Endothelial cell of umbilical vein (primary cell): Measurements from ENCODE around the gene BCAS3. TPM values are rescaled to one million over a fixed set of nuclear protein-coding genes. Genes with fewer than 3 reads are reported as not detected.

Experiments
- BruUV-seq: library from RNA; stranded (reverse); fragments of 400-500 nt; replicated peaks from 2 replicates; lab custom pipeline; 2021; lab: Mats Ljungman, UMichigan
- CTCF ChIA-PET: fragments of 300-600, 350-600 bp; sonication (Branson Sonifier 250); formaldehyde crosslinking; loops from one replicate; lab custom pipeline; 2021; ENCODE audit warnings: antibody characterized with exemption, inconsistent platforms; lab: Charles Lee
- POLR2A ChIA-PET: fragments of 300-600, 350-600 bp; sonication (Branson Sonifier 250); formaldehyde crosslinking; loops from one replicate; lab custom pipeline; 2021; ENCODE audit warnings: antibody characterized with exemption, inconsistent platforms; lab: Charles Lee
- DNase-seq: peaks from one replicate; pipeline ENCODE4 v3.0.0-alpha.2; 2011; ENCODE audit warnings: low read depth, low spot score
- FAIRE-seq: peaks from 2 replicates; lab custom pipeline; 2011; peaks lifted over from hg19 to GRCh38; lab: Jason Lieb, UNC
- H2AFZ ChIP-seq: 2 replicates; pipeline ENCODE4 v1.6.0; 2012; ENCODE audit warnings: low read depth, low read length, control low read depth, inconsistent platforms
- H3K27ac ChIP-seq: 2 replicates; pipeline ENCODE4 v1.5.1; 2011; ENCODE audit warnings: low read depth, mild to moderate bottlenecking, control low read depth, low read length, moderate library complexity; ENCODE audit not compliant: insufficient read depth
- H3K27me3 ChIP-seq, 2 experiments: 2 replicates each; pipeline versions ENCODE4 v1.6.0 to v1.6.1; 2011; ENCODE audit warnings: low read length in 2 of 2, mixed read lengths in 1 of 2; ENCODE audit not compliant: control insufficient read depth in 2 of 2, insufficient read depth in 2 of 2
- H3K36me3 ChIP-seq, 2 experiments: 2 replicates in 1 of 2; 3 replicates in 1 of 2; pipeline ENCODE4 v1.5.1; 2011; ENCODE audit warnings: low read length in 2 of 2, mild to moderate bottlenecking in 1 of 2, moderate library complexity in 1 of 2; ENCODE audit not compliant: control insufficient read depth in 2 of 2, insufficient read depth in 2 of 2; ENCODE audit errors: extremely low read depth in 1 of 2
- H3K4me1 ChIP-seq: 3 replicates; pipeline ENCODE4 v1.5.1; 2011; ENCODE audit warnings: mild to moderate bottlenecking, low read length; ENCODE audit not compliant: control insufficient read depth, insufficient read depth; ENCODE audit errors: extremely low read depth
- H3K4me2 ChIP-seq: 2 replicates; pipeline ENCODE4 v1.6.1; 2011; ENCODE audit warnings: low read length, control low read depth, mixed read lengths; ENCODE audit not compliant: insufficient read depth
- H3K4me3 ChIP-seq, 3 experiments: fragments of 200-600 bp in 1 of 3; sonication (generic), shearing (Covaris generic) in 1 of 3; replicated peaks in 1 of 3; 2 replicates each; pipeline ENCODE4 v1.5.1; 2011 to 2016; ENCODE audit warnings: control low read depth in 3 of 3, low read length in 3 of 3, mild to moderate bottlenecking in 2 of 3, inconsistent platforms in 1 of 3, low read depth in 1 of 3, moderate library complexity in 1 of 3; ENCODE audit not compliant: insufficient read depth in 1 of 3
- H3K79me2 ChIP-seq: 2 replicates; pipeline ENCODE4 v1.6.0; 2012; ENCODE audit warnings: low read length, inconsistent platforms; ENCODE audit not compliant: control insufficient read depth, insufficient read depth
- H3K9ac ChIP-seq: replicated peaks from 2 replicates; pipeline ENCODE3; 2011; ENCODE audit warnings: low read length, control low read depth; ENCODE audit not compliant: insufficient read depth; ENCODE audit errors: extremely low read depth
- H3K9me1 ChIP-seq: replicated peaks from 3 replicates; pipeline ENCODE4 v1.6.0; 2011; ENCODE audit warnings: mild to moderate bottlenecking, low read length; ENCODE audit not compliant: control insufficient read depth, insufficient read depth; ENCODE audit errors: extremely low read depth
- H3K9me3 ChIP-seq: replicated peaks from 2 replicates; pipeline ENCODE4 v1.5.1; 2012; ENCODE audit warnings: low read length, inconsistent platforms; ENCODE audit not compliant: control insufficient read depth, insufficient read depth
- H4K20me1 ChIP-seq: replicated peaks from 2 replicates; pipeline ENCODE3; 2011; ENCODE audit warnings: mild to moderate bottlenecking, low read length; ENCODE audit not compliant: control insufficient read depth, insufficient read depth; ENCODE audit errors: extremely low read depth
- EZH2 ChIP-seq: IDR thresholded peaks from 2 replicates; pipeline ENCODE4 v1.6.1; 2012; ENCODE audit warnings: borderline replicate concordance, low read depth, mild to moderate bottlenecking, moderate library complexity, low read length, inconsistent platforms; ENCODE audit not compliant: severe bottlenecking
- FOS ChIP-seq: IDR thresholded peaks from 2 replicates; pipeline ENCODE4 v1.6.1; 2011; ENCODE audit warnings: mild to moderate bottlenecking, low read length, moderate library complexity, borderline replicate concordance; ENCODE audit not compliant: insufficient read depth
- GATA2 ChIP-seq: IDR thresholded peaks from 2 replicates; pipeline ENCODE4 v1.7.0; 2011; ENCODE audit warnings: low read depth, mild to moderate bottlenecking, moderate library complexity, mixed read lengths, low read length; ENCODE audit not compliant: insufficient read length, insufficient read depth
- JUN ChIP-seq: IDR thresholded peaks from 2 replicates; pipeline ENCODE4 v1.6.1; 2011; ENCODE audit warnings: borderline replicate concordance, low read depth; ENCODE audit not compliant: insufficient read length, insufficient read depth
- MYC ChIP-seq: IDR thresholded peaks from one replicate; pipeline ENCODE4 v1.6.1; 2011; ENCODE audit warnings: mild to moderate bottlenecking, low read depth, low read length
- POLR2A ChIP-seq: IDR thresholded peaks from 2 replicates; pipeline ENCODE4 v1.6.1; 2012; ENCODE audit warnings: low read depth, mild to moderate bottlenecking, control low read depth, low read length
- POLR2AphosphoS5 ChIP-seq: IDR thresholded peaks from 2 replicates; pipeline ENCODE4 v1.6.1; 2012; ENCODE audit warnings: low read depth, mild to moderate bottlenecking, control low read depth, low read length, moderate library complexity; ENCODE audit not compliant: insufficient read depth
- dilution Hi-C: fragments of 300-500 bp; cut with MboI; formaldehyde crosslinking; loops from one replicate; pipeline ENCODE4 v1.15.0; 2019; ENCODE audit warnings: low sequenced_read_pairs; ENCODE audit not compliant: extremely low pct_ligation_motif_present
- intact Hi-C: fragments of 100-400 bp; cut with micrococcal nuclease; formaldehyde crosslinking; loops from one replicate; pipeline ENCODE4 v1.10.0; 2022
- polyA plus RNA-seq, 4 experiments: library from polyadenylated mRNA; depleted of rRNA in 3 of 4; stranded (reverse) in 3 of 4; unstranded in 1 of 4; fragments of >200 nt; gene quantifications; 2 replicates each; pipeline versions ENCODE4 v1.2.1 to v1.2.3, GENCODE V29; 2011 to 2012; ENCODE audit warnings: missing spikeins in 1 of 4
- total RNA-seq: library from RNA; stranded (reverse); gene quantifications from 2 replicates; pipeline ENCODE4 v1.2.3, GENCODE V29; 2021
- TF ChIP-seq, protein P1 (sequence below): IDR thresholded peaks from 2 replicates; pipeline ENCODE4 v1.6.1; 2011; ENCODE audit not compliant: insufficient read depth, insufficient read length
- TF ChIP-seq, protein P2 (sequence below), 2 donors: IDR thresholded peaks; 1 replicate in 1 of 2; 2 replicates in 1 of 2; pipeline ENCODE4 v1.5.1; 2011; ENCODE audit warnings: low read length in 2 of 2, mild to moderate bottlenecking in 2 of 2, moderate library complexity in 2 of 2, control low read depth in 1 of 2, inconsistent platforms in 1 of 2, low read depth in 1 of 2; ENCODE audit not compliant: insufficient read depth in 1 of 2; ENCODE audit errors: extremely low read depth in 1 of 2

BCAS3 gene
- total and polyA plus RNA-seq, 2 donors (not counting 3 experiments of a cell fraction or from before 2014, with no cell fraction given): 8.2 to 16.0 TPM

DNA sequence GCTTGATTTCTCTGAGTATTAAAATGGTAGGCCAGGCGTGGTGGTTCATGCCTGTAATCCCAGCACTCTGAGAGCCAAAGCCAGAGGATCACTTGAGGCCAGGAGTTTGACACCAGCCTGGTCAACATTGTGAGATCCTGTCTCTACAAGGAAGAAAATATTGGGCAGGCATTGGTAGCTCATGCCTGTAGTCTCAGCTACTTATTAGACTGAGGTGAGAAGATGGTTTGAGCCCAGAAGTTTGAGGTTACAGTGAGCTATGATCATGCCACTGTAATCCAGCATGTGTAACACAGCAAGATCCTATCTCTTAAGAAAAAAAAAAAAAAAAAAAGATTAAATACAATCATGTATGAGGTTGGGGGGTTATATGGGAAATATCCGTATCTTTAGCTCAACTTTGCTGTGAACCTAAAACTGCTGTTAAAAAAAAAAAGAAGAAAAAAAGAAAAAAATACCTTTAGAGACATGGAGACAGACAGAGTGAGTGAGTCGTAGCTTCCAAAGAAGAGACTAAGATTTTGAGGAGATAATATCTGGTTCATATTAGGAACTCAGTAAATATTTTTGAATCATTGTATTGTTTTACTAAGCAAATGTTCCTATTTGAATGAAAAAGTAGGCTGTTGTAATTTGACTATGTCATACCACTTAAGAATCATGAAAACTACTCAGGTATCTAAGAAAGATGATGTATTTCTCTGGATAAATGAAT is 396.3 kb downstream of the BCAS3 start:
- Histone ChIP-seq H3K27ac (no peak overlapping the region), H3K27me3 (no peaks in the 10 kb centered on the region), H2AFZ (no peak overlapping the region), H4K20me1 (no peaks in the 10 kb centered on the region), H3K9me3 (no peaks in the 10 kb centered on the region), H3K4me1 (no peaks in the 10 kb centered on the region), H3K36me3 (no peaks in the 10 kb centered on the region), H3K9me1 (no peaks in the 10 kb centered on the region), H3K9ac (no peak overlapping the region), H3K4me2 (no peak overlapping the region), H3K4me3 (no peak overlapping the region), H3K79me2 (no peaks in the 10 kb centered on the region)
- CTCF ChIA-PET: interaction anchor here (1.2 kb wide), 1 partner anchor 10 kb away, joined by 4 read pairs; no protein-coding TSS in a partner anchor
- BruUV-seq: no TSS peak
- POLR2A ChIA-PET: interaction anchor here (0.5 to 0.7 kb wide), 2 partner anchors 376 to 1352 kb away, joined by 3 to 7 read pairs; no protein-coding TSS in a partner anchor
- FAIRE-seq: no peak
- intact Hi-C loops: no loop called here
- TF ChIP-seq FOS (no peak), POLR2A (no peak), MYC (no peak), GATA2 (no peak), POLR2AphosphoS5 (no peak), EZH2 (no peak), JUN (no peak)
- TF ChIP-seq, protein P1, sequence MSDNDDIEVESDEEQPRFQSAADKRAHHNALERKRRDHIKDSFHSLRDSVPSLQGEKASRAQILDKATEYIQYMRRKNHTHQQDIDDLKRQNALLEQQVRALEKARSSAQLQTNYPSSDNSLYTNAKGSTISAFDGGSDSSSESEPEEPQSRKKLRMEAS: no peak
- TF ChIP-seq, protein P2, sequence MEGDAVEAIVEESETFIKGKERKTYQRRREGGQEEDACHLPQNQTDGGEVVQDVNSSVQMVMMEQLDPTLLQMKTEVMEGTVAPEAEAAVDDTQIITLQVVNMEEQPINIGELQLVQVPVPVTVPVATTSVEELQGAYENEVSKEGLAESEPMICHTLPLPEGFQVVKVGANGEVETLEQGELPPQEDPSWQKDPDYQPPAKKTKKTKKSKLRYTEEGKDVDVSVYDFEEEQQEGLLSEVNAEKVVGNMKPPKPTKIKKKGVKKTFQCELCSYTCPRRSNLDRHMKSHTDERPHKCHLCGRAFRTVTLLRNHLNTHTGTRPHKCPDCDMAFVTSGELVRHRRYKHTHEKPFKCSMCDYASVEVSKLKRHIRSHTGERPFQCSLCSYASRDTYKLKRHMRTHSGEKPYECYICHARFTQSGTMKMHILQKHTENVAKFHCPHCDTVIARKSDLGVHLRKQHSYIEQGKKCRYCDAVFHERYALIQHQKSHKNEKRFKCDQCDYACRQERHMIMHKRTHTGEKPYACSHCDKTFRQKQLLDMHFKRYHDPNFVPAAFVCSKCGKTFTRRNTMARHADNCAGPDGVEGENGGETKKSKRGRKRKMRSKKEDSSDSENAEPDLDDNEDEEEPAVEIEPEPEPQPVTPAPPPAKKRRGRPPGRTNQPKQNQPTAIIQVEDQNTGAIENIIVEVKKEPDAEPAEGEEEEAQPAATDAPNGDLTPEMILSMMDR (IDR thresholded peaks at IDR 0.05; ENCODE audit: extremely low read depth in 1 of 2, insufficient read depth in 1 of 2, low read depth in 1 of 2, low read length in 2 of 2): no peak
- no peak for DNase-seq
- dilution Hi-C loops: no loop called here
